ENCODE measurements around the gene DGKA.
"Not testable (repeated sequence)": the region's sequence is repeated elsewhere in the genome, so short reads cannot be mapped to it uniquely, and the experiment has no call there.

The DGKA gene

GRCh38 chr12:55963760-55964159 is 32.8 kb downstream of the DGKA start:
- in situ Hi-C loops (cut with HindIII; ENCODE audit: low sequenced_read_pairs) = no loop called here

GRCh38 chr12:55965240-55965639 is 34.3 kb downstream of the DGKA start:
- in situ Hi-C loops (cut with HindIII; ENCODE audit: low sequenced_read_pairs) = no loop called here

GRCh38 chr12:55965941-55966407 is 35.0 kb downstream of the DGKA start, which contains the start of gene PMEL:
TSS of gene PMEL (minus strand) at chr12:55966042. CDS start at chr12:55966011, 31 bp downstream.
- in situ Hi-C loops (cut with HindIII; ENCODE audit: low sequenced_read_pairs) = no loop called here

- in situ Hi-C loops (cut with HindIII; ENCODE audit: low sequenced_read_pairs) = no loop called here
Measured at GRCh38 chr12:55966408-55967281, 35.7 kb downstream of the DGKA start, which contains the start of gene CDK2. TSS of gene CDK2 (plus strand) at chr12:55966830. CDS start at chr12:55967009, 179 bp downstream.

- in situ Hi-C loops (cut with HindIII; ENCODE audit: low sequenced_read_pairs) = no loop called here
Measured at GRCh38 chr12:55969356-55969755, 38.4 kb downstream of the DGKA start.

- in situ Hi-C loops (cut with HindIII; ENCODE audit: low sequenced_read_pairs) = loop anchor here (10.0 kb wide), 1 partner anchor 64 kb away; no protein-coding TSS in a partner anchor
Measured at GRCh38 chr12:55970775-55971174, 39.8 kb downstream of the DGKA start.

GRCh38 chr12:55972042-55972441 is 41.1 kb downstream of the DGKA start:
- in situ Hi-C loops (cut with HindIII; ENCODE audit: low sequenced_read_pairs) = loop anchor here (10.0 kb wide), 1 partner anchor 63 kb away; no protein-coding TSS in a partner anchor

GRCh38 chr12:55972456-55972855 is 41.5 kb downstream of the DGKA start:
- in situ Hi-C loops (cut with HindIII; ENCODE audit: low sequenced_read_pairs) = loop anchor here (10.0 kb wide), 1 partner anchor 62 kb away; no protein-coding TSS in a partner anchor

- in situ Hi-C loops (cut with HindIII; ENCODE audit: low sequenced_read_pairs) = loop anchor here (10.0 kb wide), 1 partner anchor 62 kb away; no protein-coding TSS in a partner anchor
Measured at GRCh38 chr12:55972911-55973598, 42.1 kb downstream of the DGKA start.

- in situ Hi-C loops (cut with HindIII; ENCODE audit: low sequenced_read_pairs) = loop anchor here (10.0 kb wide), 1 partner anchor 61 kb away; no protein-coding TSS in a partner anchor
Measured at GRCh38 chr12:55973599-55974307, 42.8 kb downstream of the DGKA start, which contains the start of gene RAB5B. TSS of gene RAB5B (plus strand) at chr12:55974078. CDS start at chr12:55986961, 12,883 bp downstream.

- in situ Hi-C loops (cut with HindIII; ENCODE audit: low sequenced_read_pairs) = loop anchor here (10.0 kb wide), 1 partner anchor 60 kb away; no protein-coding TSS in a partner anchor
Measured at GRCh38 chr12:55974308-55974730, 43.4 kb downstream of the DGKA start.

GRCh38 chr12:55978393-55978792 is 47.4 kb downstream of the DGKA start:
- in situ Hi-C loops (cut with HindIII; ENCODE audit: low sequenced_read_pairs) = loop anchor here (10.0 kb wide), 1 partner anchor 56 kb away; no protein-coding TSS in a partner anchor

GRCh38 chr12:55979069-55979468 is 48.1 kb downstream of the DGKA start:
- in situ Hi-C loops (cut with HindIII; ENCODE audit: low sequenced_read_pairs) = loop anchor here (10.0 kb wide), 1 partner anchor 56 kb away; no protein-coding TSS in a partner anchor

- in situ Hi-C loops (cut with HindIII; ENCODE audit: low sequenced_read_pairs) = not testable (repeated sequence)
Measured at GRCh38 chr12:55981882-55982281, 50.9 kb downstream of the DGKA start.

GRCh38 chr12:55982319-55982936 is 51.5 kb downstream of the DGKA start:
- in situ Hi-C loops (cut with HindIII; ENCODE audit: low sequenced_read_pairs) = no loop called here

- in situ Hi-C loops (cut with HindIII; ENCODE audit: low sequenced_read_pairs) = no loop called here
Measured at GRCh38 chr12:55983232-55983842, 52.4 kb downstream of the DGKA start.

- in situ Hi-C loops (cut with HindIII; ENCODE audit: low sequenced_read_pairs) = no loop called here
Measured at GRCh38 chr12:55984861-55985260, 53.9 kb downstream of the DGKA start.

GRCh38 chr12:55985341-55985740 is 54.4 kb downstream of the DGKA start:
- in situ Hi-C loops (cut with HindIII; ENCODE audit: low sequenced_read_pairs) = no loop called here

- in situ Hi-C loops (cut with HindIII; ENCODE audit: low sequenced_read_pairs) = not testable (repeated sequence)
Measured at GRCh38 chr12:55985976-55986375, 55.0 kb downstream of the DGKA start.
